ENCODE measurements around the gene MBTPS2.
"Not testable (repeated sequence)": the region's sequence is repeated elsewhere in the genome, so short reads cannot be mapped to it uniquely, and the experiment has no call there.

Gene MBTPS2

GRCh38 chrX:21863241-21863640 lies 23.8 kb downstream of the MBTPS2 start:
- DNase-seq = no peak

DNA sequence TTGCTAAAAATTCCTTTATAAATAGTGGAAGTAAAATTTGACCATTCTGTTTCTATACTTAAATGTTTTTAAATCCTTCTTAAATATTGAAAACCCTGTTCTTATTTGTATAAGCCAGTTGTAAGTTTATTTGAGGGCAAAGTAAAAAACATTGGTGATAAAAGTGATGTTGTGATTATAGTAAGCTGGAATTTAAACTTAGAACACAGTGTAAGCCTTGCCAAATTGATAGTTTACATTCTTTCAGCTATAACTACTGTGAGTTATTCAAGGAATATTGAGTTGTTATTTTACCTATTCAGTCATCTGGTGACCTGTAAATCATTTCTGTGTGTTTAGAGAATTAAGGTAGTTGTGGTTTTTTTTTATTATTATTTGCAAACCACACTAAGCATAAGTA lies 26.0 kb downstream of the MBTPS2 start:
- DNase-seq = no peak

GRCh38 chrX:21870494-21870893 lies 31.1 kb downstream of the MBTPS2 start:
- DNase-seq = no peak

GRCh38 chrX:21873063-21873775 lies 33.8 kb downstream of the MBTPS2 start:
- no peak for DNase-seq

DNA sequence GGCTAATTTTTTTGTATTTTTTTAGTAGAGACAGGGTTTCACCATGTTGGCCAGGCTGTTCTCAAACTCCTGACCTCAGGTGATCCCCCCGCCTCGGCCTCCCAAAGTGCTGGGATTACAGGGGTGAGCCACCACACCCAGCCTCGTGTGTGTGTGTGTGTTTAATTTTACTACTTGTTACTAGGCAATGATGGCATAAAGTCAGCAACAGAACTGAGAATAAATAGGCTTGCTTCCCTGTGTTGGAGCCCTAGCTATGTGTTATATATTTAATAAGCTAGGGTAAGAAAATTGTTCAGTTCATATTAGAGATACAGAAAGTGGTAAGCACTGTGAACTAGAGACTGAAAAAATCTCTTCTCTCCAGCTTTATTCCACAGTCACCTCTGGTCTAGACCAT lies 34.8 kb downstream of the MBTPS2 start:
- not testable (repeated sequence) for DNase-seq

GRCh38 chrX:21875013-21875412 lies 35.6 kb downstream of the MBTPS2 start:
- no peak for DNase-seq

DNA sequence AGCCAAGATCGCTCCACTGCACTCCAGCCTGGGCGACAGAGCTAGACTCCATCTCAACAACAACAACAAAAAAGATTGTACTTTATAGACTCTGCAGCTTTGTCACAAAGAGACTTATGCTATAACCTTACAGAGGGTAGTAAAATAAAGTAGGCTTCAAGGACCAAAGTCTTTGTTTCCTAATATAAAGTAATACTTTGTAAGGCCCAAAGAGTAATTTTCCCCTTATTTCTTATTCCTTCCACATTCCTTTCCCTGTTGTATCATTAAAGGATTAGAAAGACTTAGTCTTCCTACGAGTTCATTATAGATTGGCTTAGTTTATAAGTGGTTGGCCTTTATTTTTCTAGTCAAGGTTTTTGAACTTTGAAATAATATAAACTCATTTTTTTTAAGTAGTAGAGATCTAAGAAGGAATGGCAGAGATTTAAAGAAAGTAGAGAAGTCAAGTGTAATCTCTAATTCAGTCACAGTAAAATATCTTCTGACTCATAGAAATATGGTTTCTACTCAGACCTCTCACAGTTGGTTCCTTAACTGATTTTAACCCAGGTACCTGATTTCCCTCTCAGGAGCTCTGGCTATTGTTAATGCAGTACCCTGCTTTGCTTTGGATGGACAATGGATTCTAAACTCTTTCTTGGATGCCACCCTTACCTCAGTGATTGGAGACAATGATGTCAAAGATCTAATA lies 42.6 kb downstream of the MBTPS2 start:
- no peak for DNase-seq

DNA sequence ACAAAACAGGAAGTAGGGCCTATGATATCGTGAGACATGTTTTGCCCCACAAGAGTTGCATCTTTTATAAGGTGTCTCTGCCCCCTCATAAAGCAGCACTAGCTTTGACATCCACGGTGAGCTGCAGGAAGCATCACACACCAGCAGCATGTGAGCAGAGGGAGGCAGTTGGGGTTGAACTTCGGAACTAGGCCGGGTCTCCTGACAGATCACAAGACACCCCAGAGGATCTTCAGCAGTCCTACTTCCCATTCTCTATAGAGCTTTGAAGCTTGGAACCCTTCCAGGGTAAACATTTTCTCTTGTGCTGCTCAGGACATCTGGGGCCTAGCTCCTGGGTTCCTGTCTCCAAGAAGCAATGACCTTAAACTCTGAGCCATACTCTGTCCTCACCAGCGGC lies 43.8 kb downstream of the MBTPS2 start:
- DNase-seq = no peak

DNA sequence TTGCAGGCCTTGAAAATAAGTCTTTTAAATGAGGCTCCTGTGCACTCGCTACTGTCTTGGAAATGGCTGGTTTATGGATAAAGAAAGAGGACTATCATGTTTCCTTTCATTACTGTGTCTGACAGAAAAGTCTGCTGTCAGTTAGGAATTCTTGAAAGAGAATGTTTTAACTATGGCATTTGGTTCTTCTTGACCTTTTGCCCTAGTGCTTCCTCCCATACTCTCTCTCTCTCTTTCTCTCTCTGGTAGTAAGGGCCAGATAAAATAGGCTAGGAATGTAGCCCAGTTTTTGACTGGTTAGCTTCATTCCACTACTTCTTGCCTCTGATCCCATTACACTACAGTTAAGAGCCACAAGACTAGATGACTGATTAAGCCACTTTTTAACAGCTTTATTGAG lies 46.2 kb downstream of the MBTPS2 start:
- DNase-seq = no peak

- no peak for DNase-seq
Measured at GRCh38 chrX:21905313-21905712, 65.9 kb downstream of the MBTPS2 start.

DNA sequence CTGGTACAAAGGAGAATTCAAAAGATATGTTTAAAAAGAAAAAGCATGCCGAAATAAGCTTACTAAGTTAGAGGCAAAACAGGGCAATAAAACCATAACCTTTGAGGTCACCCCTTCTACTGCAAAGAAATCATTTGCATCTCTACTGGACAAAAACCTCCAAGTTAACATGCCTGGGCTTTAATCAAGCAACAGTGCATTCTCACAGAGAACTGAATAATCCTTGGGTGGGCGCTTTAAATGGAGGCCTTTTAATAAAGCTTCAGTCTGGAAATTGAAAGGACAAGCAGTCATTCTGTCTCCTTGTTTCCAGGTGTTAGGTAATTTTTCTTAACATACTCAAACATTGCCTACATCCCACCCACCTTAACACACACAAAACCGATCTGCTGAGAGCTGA lies 66.5 kb downstream of the MBTPS2 start:
- DNase-seq = no peak

DNA sequence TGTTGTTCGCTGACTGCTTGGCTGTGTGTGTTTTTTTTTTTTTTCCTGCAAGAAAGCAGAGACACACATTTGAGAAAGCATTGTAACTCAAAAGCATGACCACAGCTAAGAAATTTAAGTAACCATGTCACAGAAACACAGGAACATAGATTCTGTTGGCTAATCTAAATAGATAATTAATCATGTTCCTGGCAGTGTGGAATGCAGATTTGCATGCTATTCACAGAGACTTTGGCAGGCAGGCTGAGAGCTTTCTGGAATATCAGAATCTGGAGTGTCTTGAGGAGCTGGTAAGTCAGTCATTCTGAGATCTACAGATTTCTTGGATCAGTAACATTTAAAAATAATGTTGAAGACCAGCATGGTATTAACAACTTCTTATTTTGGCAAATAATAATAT lies 67.8 kb downstream of the MBTPS2 start:
- no peak for DNase-seq

DNA sequence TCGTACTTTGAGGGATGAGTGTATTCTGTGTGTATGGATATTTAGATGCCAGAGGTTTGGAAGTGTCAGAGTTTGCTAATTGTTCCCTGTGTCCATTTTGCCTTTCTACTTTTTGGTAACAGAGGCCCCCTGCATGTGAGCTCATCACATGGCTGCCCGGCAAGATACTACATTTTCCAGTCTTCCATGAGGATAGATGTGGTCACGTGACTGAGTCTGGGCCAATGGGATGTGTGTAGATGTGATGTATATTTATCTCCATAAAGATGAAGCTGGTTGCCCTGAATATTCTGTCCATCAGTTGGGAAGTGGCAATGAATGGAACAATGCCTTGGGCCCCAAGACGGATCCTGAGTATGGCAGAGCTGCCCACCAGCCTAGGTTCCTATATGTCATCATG lies 72.1 kb downstream of the MBTPS2 start:
- DNase-seq = no peak

- no peak for DNase-seq
Measured at GRCh38 chrX:21912220-21912619, 72.8 kb downstream of the MBTPS2 start.

DNA sequence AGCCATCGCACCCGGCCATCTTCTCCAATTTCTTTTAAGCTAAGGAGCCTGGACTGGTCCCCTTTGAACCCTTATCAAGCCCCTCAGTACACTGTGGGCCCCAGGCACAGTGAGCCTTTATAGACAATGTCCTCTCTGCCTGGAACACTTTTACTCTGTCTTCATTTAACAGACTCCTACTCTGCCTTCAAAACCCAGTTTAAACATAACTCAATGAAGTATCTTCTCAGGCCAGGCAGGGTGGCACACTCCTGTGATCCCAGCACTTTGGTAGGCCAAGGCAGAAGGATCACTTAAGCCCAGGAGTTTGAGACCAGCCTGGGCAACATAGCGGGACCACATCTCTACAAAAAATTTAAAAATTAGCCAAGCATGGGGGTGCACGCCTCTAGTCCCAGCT lies 73.6 kb downstream of the MBTPS2 start:
- DNase-seq = no peak

GRCh38 chrX:21926116-21926515 lies 86.7 kb downstream of the MBTPS2 start:
- DNase-seq = no peak

DNA sequence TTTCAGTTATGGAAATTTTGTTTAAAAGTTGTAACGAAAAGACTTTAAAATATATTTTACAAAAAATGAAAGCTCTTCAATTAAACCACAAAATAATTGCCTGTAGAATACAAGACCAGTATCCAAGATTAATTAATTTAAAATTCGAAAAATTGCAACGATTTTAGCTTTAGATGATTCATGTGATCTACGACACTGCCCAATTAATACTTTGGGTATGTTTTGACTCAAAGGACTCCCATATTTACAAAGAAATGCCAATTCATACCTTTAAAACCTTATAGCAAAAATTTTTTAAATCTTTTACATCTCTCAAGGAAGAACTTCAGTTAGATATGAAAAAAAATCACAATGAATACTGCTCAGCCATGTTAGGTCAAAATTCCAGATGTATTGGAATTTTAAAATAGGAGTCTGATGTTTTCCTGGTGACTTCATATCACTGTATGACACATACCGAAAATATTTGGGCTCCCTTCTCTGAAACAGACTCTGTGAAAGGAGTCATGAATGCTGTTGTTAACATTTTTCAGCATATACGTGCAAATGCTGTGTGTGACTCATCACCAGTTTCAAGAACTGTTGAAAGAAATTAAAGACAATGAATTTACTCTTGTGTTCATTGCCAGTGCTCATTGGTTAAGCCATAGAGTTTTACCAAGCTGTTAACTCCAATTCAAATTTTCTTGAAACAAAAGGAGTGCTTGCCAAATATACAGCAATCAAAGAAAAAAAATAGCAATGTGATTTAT lies 87.3 kb downstream of the MBTPS2 start:
- DNase-seq = peak; percentile 79

DNA sequence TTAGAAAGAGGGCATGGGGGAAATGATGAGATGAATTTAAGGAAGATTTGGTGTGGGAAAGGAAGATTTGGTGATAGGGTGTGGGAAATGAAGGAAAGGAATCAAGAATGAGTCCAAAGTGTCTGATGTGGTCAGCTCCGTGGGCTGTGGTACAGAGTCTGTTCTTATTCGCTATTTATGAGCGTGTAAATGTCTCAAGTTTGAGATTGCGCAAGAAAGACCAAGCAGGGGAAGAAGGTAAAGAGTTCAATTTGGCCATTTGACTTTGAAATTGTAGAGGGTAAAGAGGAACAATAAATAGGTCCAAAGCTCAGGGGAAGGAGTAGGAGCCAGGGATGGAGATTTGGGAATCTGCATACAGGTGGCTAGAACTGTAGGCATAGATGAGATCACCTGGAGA lies 89.8 kb downstream of the MBTPS2 start:
- DNase-seq = no peak

- DNase-seq = no peak
Measured at GRCh38 chrX:21930986-21931385, 91.6 kb downstream of the MBTPS2 start.

GRCh38 chrX:21932292-21933002 lies 93.0 kb downstream of the MBTPS2 start:
- peak; percentile 60 for DNase-seq

- no peak for DNase-seq
Measured at GRCh38 chrX:21933077-21933476, 93.7 kb downstream of the MBTPS2 start.

GRCh38 chrX:21934414-21934813 lies 95.0 kb downstream of the MBTPS2 start:
- DNase-seq = no peak
